HG02623 (cell line): ENCODE data around the gene EHD4.
A peak's percentile ranks its signal among the peaks of the same experiment; 100 is the strongest.

Source experiments
- ATAC-seq: cut with Tn5 transposase; IDR thresholded peaks from one replicate; pipeline ENCODE4 v1.9.1; 2021; ENCODE audit warnings: moderate library complexity; ENCODE audit not compliant: unreplicated experiment

The EHD4 gene

DNA sequence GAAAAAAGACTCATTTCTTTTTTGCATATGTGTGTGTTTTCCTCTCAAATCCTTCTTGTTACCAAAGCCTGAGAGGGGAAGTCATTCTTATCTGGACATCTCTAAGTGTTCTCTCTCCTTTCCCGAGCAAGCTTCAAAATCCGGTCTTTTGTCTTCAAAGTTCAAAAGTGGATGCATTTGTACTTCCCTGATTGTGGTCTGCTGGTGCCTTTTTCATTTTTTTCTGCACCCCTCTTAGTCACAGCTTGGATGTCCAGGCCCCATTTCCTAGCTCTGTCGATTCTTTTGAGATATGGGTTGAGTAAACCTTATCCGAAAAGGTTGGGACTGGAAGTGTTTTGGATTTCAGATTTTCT is 34.8 kb downstream of the EHD4 start:
- ATAC-seq: no peak

DNA sequence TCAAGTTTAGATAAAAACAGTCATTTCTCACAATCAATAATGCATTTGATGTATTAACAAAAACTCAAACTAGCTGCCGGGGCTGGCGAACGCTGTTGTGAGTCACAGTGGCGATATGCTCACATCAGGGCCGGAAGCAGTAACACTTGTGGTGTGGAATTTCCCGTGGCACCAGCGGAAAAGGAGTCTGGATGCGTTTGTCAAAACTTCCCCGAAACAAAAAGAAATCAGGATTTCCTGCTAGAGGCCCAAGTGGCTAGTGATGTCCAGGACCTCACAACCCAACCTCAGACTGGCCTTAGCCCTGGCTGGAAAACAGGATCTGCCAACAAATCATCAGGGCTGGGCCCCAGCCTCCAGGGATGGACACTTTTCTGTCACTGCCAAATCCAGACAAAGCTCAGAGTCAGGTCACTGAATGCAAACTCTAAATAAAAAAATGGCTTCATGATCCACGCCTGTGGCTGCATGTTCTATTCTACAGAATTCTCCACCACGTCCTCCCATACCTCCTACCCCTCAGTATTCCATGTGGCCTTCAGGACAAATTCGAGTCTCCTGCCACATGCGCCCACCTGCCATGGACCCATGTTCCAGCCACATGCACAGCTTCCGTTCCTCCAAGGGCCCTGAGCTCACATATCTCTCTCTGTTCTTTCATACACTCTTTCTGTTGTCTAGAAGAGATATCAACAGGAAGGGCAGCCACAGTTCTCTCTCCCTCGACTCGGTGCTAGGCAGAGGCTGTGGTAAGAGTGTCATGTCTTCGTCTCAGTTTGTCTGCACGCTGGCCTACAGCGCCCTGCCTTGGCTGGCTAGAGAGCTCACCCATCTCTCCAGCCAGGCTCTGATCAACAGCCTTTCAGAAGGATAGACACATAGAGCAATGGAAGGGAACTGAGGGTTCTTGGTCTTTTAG is 35.4 kb downstream of the EHD4 start:
- ATAC-seq: no peak

- no peak for ATAC-seq
Measured at GRCh38 chr15:41936155-41936554, 36.2 kb downstream of the EHD4 start.

- ATAC-seq: no peak
Measured at GRCh38 chr15:41935566-41936020, 36.8 kb downstream of the EHD4 start.

DNA sequence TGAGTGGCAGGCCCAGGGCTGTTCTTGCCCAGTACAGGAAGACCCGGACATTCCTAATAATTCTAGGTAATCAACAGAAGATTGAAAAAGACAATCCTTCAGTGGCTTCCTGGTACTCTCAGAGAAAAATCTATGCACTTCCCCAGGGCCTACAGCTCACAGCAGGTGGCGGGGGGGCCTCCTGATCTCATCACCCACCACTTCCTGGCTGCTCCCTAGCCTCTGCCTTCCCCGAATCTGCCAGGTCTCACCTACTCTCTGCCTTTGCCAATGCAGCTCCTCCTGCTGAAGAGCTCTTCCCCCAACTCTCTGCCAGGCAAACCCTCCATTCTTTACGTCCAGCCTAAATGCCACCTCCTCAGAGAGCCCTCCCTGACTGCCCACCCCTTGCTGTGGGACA is 37.5 kb downstream of the EHD4 start:
- no peak for ATAC-seq

DNA sequence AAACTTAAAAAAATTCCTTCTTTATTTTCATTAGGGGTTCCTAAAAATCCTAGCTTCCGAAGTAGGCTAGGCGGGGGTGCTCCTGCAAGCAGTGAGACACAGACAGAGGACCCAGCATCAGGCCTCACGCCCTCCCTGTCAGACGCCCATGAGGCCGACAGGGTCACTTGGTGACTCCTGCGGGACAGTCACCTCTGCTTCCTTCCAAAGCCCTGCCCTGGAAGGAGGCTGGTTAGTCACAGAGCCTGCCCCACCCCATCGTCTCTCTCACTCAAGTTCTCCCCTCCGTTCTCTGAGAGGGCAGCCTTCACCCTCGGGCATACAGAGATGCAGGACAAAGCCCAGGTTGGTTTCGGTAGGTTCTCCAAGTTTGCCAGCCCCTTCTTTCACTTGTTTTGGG is 38.6 kb downstream of the EHD4 start:
- no peak for ATAC-seq

- no peak for ATAC-seq
Measured at GRCh38 chr15:41933326-41933725, 39.0 kb downstream of the EHD4 start.

- ATAC-seq: no peak
Measured at GRCh38 chr15:41932511-41933289, 39.7 kb downstream of the EHD4 start.

GRCh38 chr15:41932101-41932500 is 40.3 kb downstream of the EHD4 start:
- ATAC-seq: no peak

DNA sequence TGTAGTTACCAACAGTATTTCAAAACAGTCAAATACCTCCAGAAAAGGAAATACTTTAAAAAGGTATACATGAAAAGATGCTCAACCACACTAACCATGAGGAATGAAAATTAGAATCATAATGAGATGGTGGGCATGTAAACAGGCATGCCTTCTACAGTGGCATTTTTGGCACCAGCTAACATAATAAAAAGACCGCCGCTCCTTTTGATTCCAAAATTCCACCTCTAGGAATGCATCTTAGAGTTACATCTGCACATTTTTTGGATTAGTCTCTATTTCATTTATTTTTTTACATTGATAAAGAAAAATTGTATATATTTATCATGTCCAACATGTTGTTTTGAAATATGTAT is 41.5 kb downstream of the EHD4 start:
- no peak for ATAC-seq

GRCh38 chr15:41930221-41930866 is 42.0 kb downstream of the EHD4 start:
- no peak for ATAC-seq

GRCh38 chr15:41928637-41929620 is 43.4 kb downstream of the EHD4 start:
- peak; percentile 72 for ATAC-seq

DNA sequence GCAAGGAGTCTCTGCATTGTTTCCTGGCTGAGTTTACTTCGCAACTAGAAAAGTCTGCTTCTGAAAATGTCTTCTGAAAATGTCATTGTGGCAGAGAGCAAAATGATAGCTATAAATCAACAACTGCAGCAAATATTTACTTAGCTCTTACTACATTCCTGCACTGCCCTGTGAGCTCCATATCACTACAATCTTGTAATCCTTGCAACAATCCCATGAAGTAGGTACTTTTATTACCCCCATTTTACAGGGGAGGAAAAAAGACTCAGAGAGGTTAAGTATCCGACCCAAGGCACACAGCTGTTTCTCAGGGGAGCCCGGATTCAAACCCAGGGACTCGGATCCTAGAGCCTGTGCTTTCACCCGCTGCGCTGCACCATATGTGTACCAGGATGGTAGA is 44.3 kb downstream of the EHD4 start:
- no peak for ATAC-seq

GRCh38 chr15:41927536-41927935 is 44.8 kb downstream of the EHD4 start:
- no peak for ATAC-seq

DNA sequence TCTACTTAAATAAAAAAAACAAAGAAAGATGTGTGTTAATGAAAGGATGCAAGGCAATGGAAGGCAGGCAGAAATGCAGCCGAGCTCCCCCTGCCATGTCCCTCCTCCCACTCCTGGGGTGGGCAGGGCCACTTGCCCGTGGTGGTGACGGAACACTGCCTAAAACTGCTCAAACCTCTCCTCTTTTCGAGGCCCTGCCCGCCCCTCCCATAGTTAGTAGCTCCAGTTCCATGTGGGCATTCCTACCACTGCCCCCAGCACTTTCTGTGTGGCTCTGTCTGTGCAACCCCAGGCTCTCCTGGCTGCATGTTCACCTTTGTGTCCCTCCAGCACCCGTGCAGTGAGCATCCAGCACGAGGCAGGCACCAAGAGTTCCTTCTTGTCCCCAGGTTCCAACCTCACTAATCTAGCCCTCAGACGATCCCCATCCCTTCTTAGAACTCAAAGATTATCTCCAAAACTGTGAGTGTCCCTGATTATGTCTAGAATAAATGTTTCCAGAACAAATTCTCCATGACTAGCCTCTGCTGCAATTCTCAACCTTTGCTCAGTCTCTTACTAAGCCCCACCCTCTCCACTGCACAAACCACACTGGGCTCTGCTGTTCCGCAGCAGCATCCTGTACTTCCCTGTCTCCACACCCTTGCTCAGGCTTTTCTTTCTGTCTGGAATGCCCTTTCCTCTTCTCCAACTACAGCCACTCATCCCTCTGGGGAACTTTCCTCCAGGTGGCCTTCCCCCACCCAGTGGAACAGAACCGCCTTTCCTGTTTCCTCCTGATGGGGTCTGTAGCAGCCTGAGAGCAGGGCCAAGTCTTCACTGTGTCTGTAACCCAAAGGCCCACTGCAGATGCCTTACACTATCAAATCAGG is 45.9 kb downstream of the EHD4 start:
- ATAC-seq: no peak

- ATAC-seq: no peak
Measured at GRCh38 chr15:41925086-41925608, 47.2 kb downstream of the EHD4 start.

GRCh38 chr15:41923401-41923997 is 48.9 kb downstream of the EHD4 start:
- ATAC-seq: no peak

GRCh38 chr15:41922353-41922752 is 50.0 kb downstream of the EHD4 start:
- no peak for ATAC-seq

- ATAC-seq: no peak
Measured at GRCh38 chr15:41921639-41922038, 50.7 kb downstream of the EHD4 start.
